ENCODE results near the gene TEX264. TPM values are rescaled to one million over a fixed set of nuclear protein-coding genes. Genes with fewer than 3 reads are reported as not detected.
A peak's percentile ranks its signal among the peaks of the same experiment; 100 is the strongest.

TEX264 gene
- total RNA-seq, 4 donors from 2014 or later: 48.0 to 73.8 (median 65.4) TPM

GRCh38 chr3:51686056-51686455, 15.0 kb downstream of the TEX264 start:
- peaks cover 2 to 91% (median 45%) of the 10 kb centered on the region in 4 donors for H3K36me3 ChIP-seq
- 89% methylated on average over 4 of the region's 4 CpGs for WGBS
- intact Hi-C loops (cut with DNase I): no loop called here
- TF ChIP-seq POLR2A (IDR thresholded peaks at IDR 0.05; ENCODE audit: low read depth): no peak
- no peak for TF ChIP-seq POLR2AphosphoS5 (IDR thresholded peaks at IDR 0.05)
- TF ChIP-seq CTCF (IDR thresholded peaks at IDR 0.05): no peak
- TF ChIP-seq EP300 (IDR thresholded peaks at IDR 0.05): no peak
- no peak for DNase-seq (ENCODE audit: extremely low spot score)
- H3K9me3 ChIP-seq: no peaks in the 10 kb centered on the region
- peaks cover 54 to 85% (median 59%) of the 10 kb centered on the region in 4 donors for H3K4me1 ChIP-seq
- H3K27me3 ChIP-seq: no peaks in the 10 kb centered on the region
- no peak overlapping the region for H3K4me3 ChIP-seq
- peak overlapping the region; percentile 47 to 76 (median 60) for H3K27ac ChIP-seq (replicated peaks in 1 of 4)

DNA sequence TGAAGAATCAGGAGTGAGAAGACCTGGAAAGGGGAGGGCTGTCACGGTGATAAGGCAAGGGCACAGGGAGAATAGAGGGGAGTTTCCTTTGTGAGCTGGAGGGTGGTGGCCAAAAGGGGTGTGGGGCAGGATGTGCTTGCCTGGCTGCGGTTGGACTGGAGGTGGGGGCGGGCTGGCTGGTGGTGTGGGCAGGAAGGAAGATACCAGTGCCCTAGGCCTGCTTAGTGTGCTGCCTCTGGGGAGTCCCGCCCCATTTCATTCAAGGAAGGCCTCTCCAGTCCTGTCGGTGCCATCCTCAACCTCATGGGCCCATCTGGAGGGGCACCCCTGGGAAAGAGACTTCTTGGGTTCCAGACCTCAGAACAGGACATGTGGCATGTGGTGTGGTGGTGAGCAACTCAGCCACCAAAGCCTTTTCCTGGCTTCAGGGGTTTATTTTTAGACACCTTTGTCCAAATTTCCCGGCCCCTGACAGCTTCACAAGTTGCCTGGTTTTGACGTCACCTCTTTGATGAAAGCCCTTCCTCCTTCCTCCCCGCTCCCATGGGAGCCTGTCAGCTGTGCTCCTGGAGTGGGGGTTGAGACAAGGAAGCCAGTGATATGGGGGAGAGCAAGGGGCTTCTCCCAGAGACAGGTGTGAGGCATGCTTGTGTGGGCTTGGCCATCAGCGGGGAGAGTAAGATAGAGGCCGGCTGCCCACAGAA, 15.6 kb downstream of the TEX264 start:
- no peaks in the 10 kb centered on the region for H3K27me3 ChIP-seq
- no peak overlapping the region for H3K4me3 ChIP-seq
- WGBS: 61% methylated on average over 9 of the region's 10 CpGs
- DNase-seq (ENCODE audit: extremely low spot score): peak; percentile 93
- H3K36me3 ChIP-seq: peaks cover 2 to 91% (median 46%) of the 10 kb centered on the region in 4 donors
- H3K4me1 ChIP-seq: peaks cover 49 to 83% (median 54%) of the 10 kb centered on the region in 4 donors
- TF ChIP-seq POLR2A (IDR thresholded peaks at IDR 0.05; ENCODE audit: low read depth) (no peak), POLR2AphosphoS5 (IDR thresholded peaks at IDR 0.05) (no peak), CTCF (IDR thresholded peaks at IDR 0.05) (no peak), EP300 (IDR thresholded peaks at IDR 0.05) (peak; percentile 19)
- H3K27ac ChIP-seq (replicated peaks in 1 of 4): peak overlapping the region; percentile 47 to 76 (median 60)
- no peaks in the 10 kb centered on the region for H3K9me3 ChIP-seq
- intact Hi-C loops (cut with DNase I): no loop called here

- DNase-seq (ENCODE audit: extremely low spot score): no peak
- Histone ChIP-seq H3K9me3 (no peaks in the 10 kb centered on the region), H3K27me3 (no peaks in the 10 kb centered on the region), H3K36me3 (peaks cover 2 to 97% (median 52%) of the 10 kb centered on the region in 4 donors), H3K4me1 (peaks cover 39 to 74% (median 45%) of the 10 kb centered on the region in 4 donors), H3K4me3 (no peak overlapping the region), H3K27ac (replicated peaks in 1 of 4) (peak overlapping the region; percentile 30 to 76 (median 58))
- no peak for TF ChIP-seq POLR2AphosphoS5 (IDR thresholded peaks at IDR 0.05)
- TF ChIP-seq POLR2A (IDR thresholded peaks at IDR 0.05; ENCODE audit: low read depth): no peak
- TF ChIP-seq EP300 (IDR thresholded peaks at IDR 0.05): no peak
- no peak for TF ChIP-seq CTCF (IDR thresholded peaks at IDR 0.05)
- 80% methylated on average over 12 of the region's 14 CpGs for WGBS
- intact Hi-C loops (cut with DNase I): no loop called here
Measured at GRCh38 chr3:51687431-51688205, 16.6 kb downstream of the TEX264 start.

- Histone ChIP-seq H3K4me3 (no peak overlapping the region), H3K27ac (replicated peaks in 1 of 4) (peak overlapping the region in 1 of 4 donors; percentile 76), H3K9me3 (no peaks in the 10 kb centered on the region), H3K36me3 (peaks cover 2 to 97% (median 58%) of the 10 kb centered on the region in 4 donors), H3K4me1 (peaks cover 34 to 68% (median 41%) of the 10 kb centered on the region in 4 donors), H3K27me3 (no peaks in the 10 kb centered on the region)
- no peak for TF ChIP-seq POLR2A (IDR thresholded peaks at IDR 0.05; ENCODE audit: low read depth)
- 64% methylated on average over 3 of the region's 3 CpGs for WGBS
- DNase-seq (ENCODE audit: extremely low spot score): no peak
- intact Hi-C loops (cut with DNase I): no loop called here
Measured at GRCh38 chr3:51688206-51688600, 17.2 kb downstream of the TEX264 start.

- H3K9me3 ChIP-seq: no peaks in the 10 kb centered on the region
- H3K27ac ChIP-seq (replicated peaks in 1 of 4): no peak overlapping the region
- H3K36me3 ChIP-seq: peaks cover 10 to 97% (median 60%) of the 10 kb centered on the region in 4 donors
- peaks cover 19 to 40% (median 24%) of the 10 kb centered on the region in 4 donors for H3K4me1 ChIP-seq
- 67% methylated on average over 3 of the region's 5 CpGs for WGBS
- TF ChIP-seq CTCF (IDR thresholded peaks at IDR 0.05): no peak
- TF ChIP-seq POLR2A (IDR thresholded peaks at IDR 0.05; ENCODE audit: low read depth): no peak
- TF ChIP-seq EP300 (IDR thresholded peaks at IDR 0.05): no peak
- no peak for TF ChIP-seq POLR2AphosphoS5 (IDR thresholded peaks at IDR 0.05)
- no peak overlapping the region for H3K4me3 ChIP-seq
- no peaks in the 10 kb centered on the region for H3K27me3 ChIP-seq
- DNase-seq (ENCODE audit: extremely low spot score): no peak
- intact Hi-C loops (cut with DNase I): no loop called here
Measured at GRCh38 chr3:51691021-51691420, 20.0 kb downstream of the TEX264 start.
